OCI-LY3 (cell line): Measurements from ENCODE around the gene VAC14.

ENCODE experiments used
- H2AFZ ChIP-seq: fragments of 200-600, 300-600 bp; shearing (Covaris generic); 2 replicates; pipeline ENCODE4 v1.6.0; 2014; ENCODE audit warnings: antibody characterized with exemption, low read depth, low read length
- H3K27ac ChIP-seq: fragments of 200-600, 300-600 bp; sonication (generic); 2 replicates; pipeline ENCODE4 v1.5.1; 2014; ENCODE audit warnings: mild to moderate bottlenecking, low read length, moderate library complexity, mixed read lengths
- H3K27me3 ChIP-seq: fragments of 200-600, 300-600 bp; sonication (generic); 2 replicates; pipeline ENCODE4 v1.6.1; 2014; ENCODE audit warnings: low read depth, low read length, mixed read lengths
- H3K36me3 ChIP-seq: fragments of 200-600, 300-600 bp; sonication (generic); replicated peaks from 2 replicates; pipeline ENCODE3; 2014; ENCODE audit warnings: low read depth, low read length, mixed read lengths
- H3K4me1 ChIP-seq: fragments of 300-600, 200-600 bp; sonication (generic); 2 replicates; pipeline ENCODE4 v1.6.1; 2014; ENCODE audit warnings: low read length, mixed read lengths
- H3K4me2 ChIP-seq: fragments of 200-600, 300-600 bp; sonication (generic); 2 replicates; pipeline ENCODE4 v1.6.1; 2014; ENCODE audit warnings: low read length, mixed read lengths
- H3K4me3 ChIP-seq: fragments of 300-600, 200-600 bp; sonication (generic); 2 replicates; pipeline ENCODE4 v1.5.1; 2014; ENCODE audit warnings: antibody characterized with exemption, mild to moderate bottlenecking, low read length, moderate library complexity
- H3K79me2 ChIP-seq: fragments of 300-600, 200-600 bp; shearing (Covaris generic); 2 replicates; pipeline ENCODE4 v1.6.1; 2014; ENCODE audit warnings: mild to moderate bottlenecking, low read length, mixed read lengths
- H3K9ac ChIP-seq: fragments of 300-600, 200-600 bp; shearing (Covaris generic); 2 replicates; pipeline ENCODE4 v1.6.0; 2014; ENCODE audit warnings: mild to moderate bottlenecking, low read length, moderate library complexity
- H3K9me3 ChIP-seq: fragments of 200-600, 300-600 bp; shearing (Covaris generic); 2 replicates; pipeline ENCODE4 v1.6.1; 2014; ENCODE audit warnings: low read length, mixed read lengths; ENCODE audit not compliant: insufficient read depth
- H4K20me1 ChIP-seq: fragments of 200-600, 300-600 bp; sonication (generic); 2 replicates; pipeline ENCODE4 v1.6.1; 2016; ENCODE audit warnings: low read length, mixed read lengths; ENCODE audit not compliant: insufficient read depth
- EZH2phosphoT487 ChIP-seq: fragments of 200-600 bp; shearing (Covaris generic); IDR thresholded peaks from 2 replicates; pipeline ENCODE4 v1.6.1; 2018; ENCODE audit warnings: antibody characterized with exemption, mixed run types, low read depth
- TF ChIP-seq, protein P1 (sequence below): fragments of 200-600, 300-600 bp; sonication (generic); IDR thresholded peaks from 2 replicates; pipeline ENCODE4 v1.5.1; 2014; ENCODE audit warnings: antibody characterized with exemption, low read length, low read depth

VAC14 gene

DNA sequence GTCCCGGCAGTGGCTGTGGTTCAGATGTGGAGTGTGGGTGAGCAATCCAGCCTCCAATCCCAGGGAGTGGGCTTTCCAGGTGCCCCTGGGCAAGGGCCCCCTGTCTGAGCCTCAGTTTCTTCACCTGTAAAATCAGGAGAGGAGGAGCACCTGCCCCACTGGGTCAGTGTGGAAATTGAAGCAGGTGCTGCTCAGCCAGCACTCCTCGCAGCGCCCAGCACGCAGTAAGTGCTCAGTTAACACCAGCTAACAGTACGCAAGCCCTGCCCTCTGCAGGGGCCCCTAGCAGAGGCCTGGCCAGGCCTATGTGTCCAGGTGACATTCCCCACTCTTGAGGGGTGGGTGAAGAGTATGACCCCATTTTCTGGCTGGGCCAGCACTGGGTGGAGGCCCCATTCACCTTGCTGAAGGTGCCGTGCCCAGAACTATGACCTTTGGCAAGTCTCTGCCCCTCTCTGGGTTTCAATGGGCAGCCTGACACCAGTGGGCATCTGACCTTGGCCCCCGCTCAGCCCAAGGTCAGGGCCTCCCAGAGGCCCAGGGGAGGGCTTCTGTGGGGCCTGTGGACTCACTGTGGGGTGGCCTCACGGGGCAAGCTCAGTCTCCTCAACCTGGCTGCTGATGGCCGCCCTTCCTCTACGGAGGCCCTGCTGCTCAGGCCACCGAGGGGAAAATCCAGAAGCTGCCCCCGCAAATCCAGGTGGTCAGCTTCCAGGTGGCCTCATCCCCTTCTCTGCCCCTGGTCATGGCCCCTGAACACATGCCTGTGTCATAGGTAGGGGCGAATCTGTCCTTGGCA, 117.6 kb downstream of the VAC14 start:
- no peak overlapping the region for H3K4me2 ChIP-seq
- H3K27ac ChIP-seq: no peak overlapping the region
- H3K36me3 ChIP-seq: no peaks in the 10 kb centered on the region
- no peaks in the 10 kb centered on the region for H3K4me1 ChIP-seq
- no peaks in the 10 kb centered on the region for H3K27me3 ChIP-seq
- H3K9ac ChIP-seq: no peak overlapping the region
- no peak overlapping the region for H2AFZ ChIP-seq
- H3K9me3 ChIP-seq: no peaks in the 10 kb centered on the region
- no peaks in the 10 kb centered on the region for H4K20me1 ChIP-seq
- H3K4me3 ChIP-seq: no peak overlapping the region
- TF ChIP-seq, protein P1, sequence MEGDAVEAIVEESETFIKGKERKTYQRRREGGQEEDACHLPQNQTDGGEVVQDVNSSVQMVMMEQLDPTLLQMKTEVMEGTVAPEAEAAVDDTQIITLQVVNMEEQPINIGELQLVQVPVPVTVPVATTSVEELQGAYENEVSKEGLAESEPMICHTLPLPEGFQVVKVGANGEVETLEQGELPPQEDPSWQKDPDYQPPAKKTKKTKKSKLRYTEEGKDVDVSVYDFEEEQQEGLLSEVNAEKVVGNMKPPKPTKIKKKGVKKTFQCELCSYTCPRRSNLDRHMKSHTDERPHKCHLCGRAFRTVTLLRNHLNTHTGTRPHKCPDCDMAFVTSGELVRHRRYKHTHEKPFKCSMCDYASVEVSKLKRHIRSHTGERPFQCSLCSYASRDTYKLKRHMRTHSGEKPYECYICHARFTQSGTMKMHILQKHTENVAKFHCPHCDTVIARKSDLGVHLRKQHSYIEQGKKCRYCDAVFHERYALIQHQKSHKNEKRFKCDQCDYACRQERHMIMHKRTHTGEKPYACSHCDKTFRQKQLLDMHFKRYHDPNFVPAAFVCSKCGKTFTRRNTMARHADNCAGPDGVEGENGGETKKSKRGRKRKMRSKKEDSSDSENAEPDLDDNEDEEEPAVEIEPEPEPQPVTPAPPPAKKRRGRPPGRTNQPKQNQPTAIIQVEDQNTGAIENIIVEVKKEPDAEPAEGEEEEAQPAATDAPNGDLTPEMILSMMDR: no peak
- no peak for TF ChIP-seq EZH2phosphoT487
- no peaks in the 10 kb centered on the region for H3K79me2 ChIP-seq

DNA sequence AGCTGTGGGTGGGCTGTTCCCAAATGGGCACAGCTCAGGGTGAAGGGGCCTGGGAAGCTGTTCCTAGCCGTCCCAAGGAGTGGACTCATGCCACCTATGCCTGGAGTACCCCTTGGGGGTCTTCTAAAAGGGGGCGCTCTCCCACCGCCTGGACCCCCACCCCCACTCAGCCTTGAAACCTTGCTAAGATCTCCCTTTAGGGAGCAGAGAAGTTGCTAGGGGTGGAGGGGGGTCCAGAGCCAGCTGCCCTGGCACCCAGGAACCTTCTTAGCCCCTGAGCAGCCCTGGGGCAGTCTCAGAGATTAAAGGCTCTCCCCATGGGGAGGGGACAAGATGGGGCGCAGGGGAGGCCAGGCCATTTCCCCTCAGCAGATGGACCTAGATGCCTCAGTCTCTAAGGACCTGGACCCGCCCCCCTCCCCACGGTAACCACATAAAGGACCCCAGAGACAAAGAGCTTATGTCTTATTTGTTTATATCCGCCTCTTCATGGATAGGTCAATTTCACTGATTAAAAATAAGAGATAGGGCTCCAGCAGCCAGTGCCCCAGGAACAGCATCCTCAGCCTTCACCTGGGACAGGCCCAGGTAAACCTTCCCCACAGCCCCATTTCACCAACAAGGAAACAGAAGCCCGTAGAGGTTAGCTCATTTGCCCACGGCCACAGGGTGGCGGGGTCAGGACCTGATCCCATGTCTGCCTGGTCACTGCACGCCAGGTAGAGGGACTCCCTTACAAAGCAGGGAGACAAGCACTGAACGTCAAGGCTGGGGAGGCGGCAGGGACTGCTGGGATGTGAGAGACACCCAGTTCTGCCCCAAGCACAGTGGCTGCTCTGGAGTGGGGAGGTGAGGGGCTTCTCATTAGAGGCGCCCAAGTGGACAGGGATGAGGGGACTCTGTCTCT, 118.5 kb downstream of the VAC14 start:
- no peaks in the 10 kb centered on the region for H3K36me3 ChIP-seq
- no peaks in the 10 kb centered on the region for H4K20me1 ChIP-seq
- no peaks in the 10 kb centered on the region for H3K9me3 ChIP-seq
- H2AFZ ChIP-seq: no peak overlapping the region
- H3K4me3 ChIP-seq: no peak overlapping the region
- H3K27me3 ChIP-seq: no peaks in the 10 kb centered on the region
- H3K4me2 ChIP-seq: no peak overlapping the region
- no peaks in the 10 kb centered on the region for H3K4me1 ChIP-seq
- no peak overlapping the region for H3K27ac ChIP-seq
- H3K79me2 ChIP-seq: no peaks in the 10 kb centered on the region
- H3K9ac ChIP-seq: no peak overlapping the region
- TF ChIP-seq, protein P1: no peak
- no peak for TF ChIP-seq EZH2phosphoT487

DNA sequence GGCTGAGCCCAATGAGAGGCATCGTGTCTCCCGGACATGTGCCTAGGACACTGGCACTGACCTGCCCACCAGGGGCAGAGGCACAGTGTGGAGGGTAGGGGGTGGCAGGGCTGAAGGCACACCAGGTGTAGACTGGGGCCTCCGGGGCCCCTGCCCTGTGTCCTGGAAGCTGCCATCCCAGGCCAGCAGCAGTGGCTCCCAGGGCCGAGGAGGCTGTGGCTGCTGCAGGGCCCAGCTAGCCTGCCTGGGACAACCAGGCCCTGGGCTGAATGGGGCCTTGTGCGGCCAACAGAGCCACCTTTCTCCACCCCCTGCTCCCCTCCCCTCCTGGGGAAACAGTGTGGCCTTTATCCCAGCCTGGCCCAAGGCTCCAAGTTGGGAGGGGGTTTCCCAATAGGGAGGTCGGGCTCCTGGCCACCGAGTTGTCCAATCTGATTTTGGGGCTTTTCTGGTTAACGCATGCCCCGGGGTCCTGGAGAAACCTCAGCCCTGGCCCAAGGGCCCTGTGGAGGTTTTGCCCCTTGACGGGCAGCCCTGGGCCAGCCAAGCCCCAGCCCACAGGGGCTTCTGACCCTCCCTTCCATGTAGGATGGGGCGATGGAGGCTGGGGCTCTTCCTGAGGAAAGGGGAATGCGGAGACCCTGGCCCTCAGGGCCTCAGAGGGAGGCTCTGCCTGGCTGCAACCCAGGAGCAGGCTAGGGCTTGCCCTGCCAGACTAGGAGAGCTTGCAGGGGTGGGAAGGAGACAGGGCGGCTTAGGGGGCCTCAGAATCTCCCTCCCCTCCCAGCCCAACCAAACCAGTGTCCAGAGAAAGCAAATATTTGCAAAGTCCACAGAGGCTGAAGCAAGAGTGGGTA, 119.3 kb downstream of the VAC14 start:
- TF ChIP-seq EZH2phosphoT487: no peak
- TF ChIP-seq, protein P1: no peak
- Histone ChIP-seq H3K9ac (no peak overlapping the region), H3K36me3 (no peaks in the 10 kb centered on the region), H3K27ac (no peak overlapping the region), H3K4me2 (no peak overlapping the region), H2AFZ (no peak overlapping the region), H3K4me1 (no peaks in the 10 kb centered on the region), H3K27me3 (no peaks in the 10 kb centered on the region), H3K79me2 (no peaks in the 10 kb centered on the region), H3K9me3 (no peaks in the 10 kb centered on the region), H3K4me3 (no peak overlapping the region), H4K20me1 (no peaks in the 10 kb centered on the region)
